CD14-positive monocyte (primary cell): ENCODE results near the gene ZNF232. TPM values are rescaled to one million over a fixed set of nuclear protein-coding genes. Genes with fewer than 3 reads are reported as not detected.
A peak's percentile ranks its signal among the peaks of the same experiment; 100 is the strongest.

ENCODE experiments used
- DNase-seq, 3 donors: peaks; one replicate each; pipeline ENCODE4 v3.0.0-alpha.2; 2011 to 2022
- H2AFZ ChIP-seq: 2 replicates; pipeline ENCODE4 v1.6.0; 2012; ENCODE audit warnings: mild to moderate bottlenecking, low read depth, low read length, inconsistent platforms; ENCODE audit not compliant: insufficient read depth, poor library complexity, severe bottlenecking
- H3K27ac ChIP-seq, 2 donors: 1 replicate in 1 of 2; 2 replicates in 1 of 2; pipeline ENCODE4 v1.5.1; 2012 to 2013; ENCODE audit warnings: low read length in 2 of 2, control low read depth in 1 of 2, inconsistent platforms in 1 of 2, low read depth in 1 of 2, mild to moderate bottlenecking in 1 of 2
- H3K27me3 ChIP-seq, 2 donors: one replicate each; pipeline versions ENCODE4 v1.6.0 to v1.6.1; 2011 to 2013; ENCODE audit warnings: low read length in 2 of 2; ENCODE audit not compliant: control insufficient read depth in 2 of 2, insufficient read depth in 2 of 2
- H3K36me3 ChIP-seq, 2 donors: replicated peaks in 1 of 2; 1 replicate in 1 of 2; 2 replicates in 1 of 2; pipeline versions ENCODE4 v1.5.1 to v1.6.1; 2012 to 2013; ENCODE audit warnings: low read length in 2 of 2, control low read depth in 1 of 2, inconsistent platforms in 1 of 2, mild to moderate bottlenecking in 1 of 2; ENCODE audit not compliant: insufficient read depth in 2 of 2, control insufficient read depth in 1 of 2
- H3K4me1 ChIP-seq, 2 donors: 1 replicate in 1 of 2; 2 replicates in 1 of 2; pipeline versions ENCODE4 v1.5.1 to v1.6.1; 2012 to 2013; ENCODE audit warnings: low read length in 2 of 2, control low read depth in 1 of 2, inconsistent platforms in 1 of 2, mild to moderate bottlenecking in 1 of 2, moderate library complexity in 1 of 2; ENCODE audit not compliant: insufficient read depth in 2 of 2, control insufficient read depth in 1 of 2
- H3K4me2 ChIP-seq: replicated peaks from 2 replicates; pipeline ENCODE3; 2012; ENCODE audit warnings: low read length, moderate library complexity, mild to moderate bottlenecking; ENCODE audit not compliant: poor library complexity, severe bottlenecking; ENCODE audit errors: extremely low read depth
- H3K4me3 ChIP-seq, 3 experiments: fragments of 200-600 bp in 1 of 3; sonication (generic) in 1 of 3; replicated peaks in 1 of 3; 1 replicate in 2 of 3; 2 replicates in 1 of 3; pipeline ENCODE4 v1.5.1; 2011 to 2013; ENCODE audit warnings: low read length in 3 of 3, mild to moderate bottlenecking in 3 of 3, control low read depth in 2 of 3, low read depth in 2 of 3, inconsistent platforms in 1 of 3, moderate library complexity in 1 of 3
- H3K79me2 ChIP-seq: 2 replicates; pipeline ENCODE4 v1.6.0; 2012; ENCODE audit warnings: mild to moderate bottlenecking, control low read depth, inconsistent platforms, low read length, moderate library complexity; ENCODE audit not compliant: insufficient read depth
- H3K9ac ChIP-seq: 2 replicates; pipeline ENCODE4 v1.6.0; 2017; ENCODE audit warnings: low read length, mild to moderate bottlenecking; ENCODE audit not compliant: insufficient read depth, poor library complexity, severe bottlenecking
- H3K9me3 ChIP-seq, 2 donors: replicated peaks in 1 of 2; 1 replicate in 1 of 2; 2 replicates in 1 of 2; pipeline versions ENCODE4 v1.5.1 to v1.6.1; 2012 to 2013; ENCODE audit warnings: low read length in 2 of 2, control low read depth in 1 of 2; ENCODE audit not compliant: control insufficient read depth in 1 of 2, insufficient read depth in 1 of 2
- H4K20me1 ChIP-seq: 2 replicates; pipeline ENCODE4 v1.6.0; 2012; ENCODE audit warnings: mild to moderate bottlenecking, low read length, control low read depth, moderate library complexity; ENCODE audit not compliant: insufficient read depth
- H3K27ac Mint-ChIP-seq, 7 donors: one replicate each; pipeline ENCODE4 v1.8.0; 2020; ENCODE audit warnings: mild to moderate bottlenecking in 7 of 7, mixed read lengths in 7 of 7, moderate library complexity in 6 of 7, inconsistent platforms in 2 of 7
- H3K27me3 Mint-ChIP-seq, 3 donors: one replicate each; pipeline ENCODE4 v1.8.0; 2021 to 2022; ENCODE audit warnings: low read depth in 3 of 3, mild to moderate bottlenecking in 3 of 3, mixed read lengths in 3 of 3, moderate library complexity in 3 of 3, inconsistent platforms in 1 of 3
- H3K36me3 Mint-ChIP-seq, 2 donors: one replicate each; pipeline ENCODE4 v1.8.0; 2020; ENCODE audit warnings: mixed read lengths in 2 of 2, inconsistent platforms in 1 of 2, mild to moderate bottlenecking in 1 of 2
- H3K4me1 Mint-ChIP-seq: one replicate; pipeline ENCODE4 v1.8.0; 2020; ENCODE audit warnings: mild to moderate bottlenecking, mixed read lengths
- H3K4me3 Mint-ChIP-seq, 2 donors: one replicate each; pipeline ENCODE4 v1.8.0; 2020; ENCODE audit warnings: mild to moderate bottlenecking in 2 of 2, mixed read lengths in 2 of 2, moderate library complexity in 1 of 2
- H3K9me3 Mint-ChIP-seq, 7 donors: one replicate each; pipeline ENCODE4 v1.8.0; 2020 to 2022; ENCODE audit warnings: mixed read lengths in 7 of 7, mild to moderate bottlenecking in 6 of 7, moderate library complexity in 6 of 7, inconsistent platforms in 2 of 7
- CTCF ChIP-seq: fragments of 200-600 bp; IDR thresholded peaks from one replicate; pipeline ENCODE4 v1.8.0; 2022; ENCODE audit warnings: antibody characterized with exemption, mild to moderate bottlenecking
- WGBS: methylation state at CpG from one replicate; pipeline ENCODE4 v1.1.5; 2013; ENCODE audit warnings: missing lambda C conversion rate; ENCODE audit not compliant: insufficient coverage; 5-methylcytosine and 5-hydroxymethylcytosine counted together
- intact Hi-C, 2 donors: fragments of 100-400 bp; cut with micrococcal nuclease; formaldehyde crosslinking; loops; one replicate each; pipeline versions ENCODE4 v1.15.0 to v1.15.1; 2023
- polyA plus RNA-seq, 3 donors: library from polyadenylated mRNA; depleted of rRNA in 1 of 3; unstranded in 2 of 3; stranded (reverse) in 1 of 3; fragments of 300-500 nt in 2 of 3; fragments of >200 nt in 1 of 3; fragmentation: Illumina TruSeq in 2 of 3; gene quantifications; 1 replicate in 2 of 3; 2 replicates in 1 of 3; pipeline ENCODE4 v1.2.3, GENCODE V29; 2012 to 2021

ZNF232 gene
- polyA plus RNA-seq, 3 donors: 2.2 to 3.1 (median 3.0) TPM

- peak; percentile 18 to 33 (median 31) for DNase-seq
- H3K36me3 Mint-ChIP-seq: peaks cover 46 to 52% of the 10 kb centered on the region in 2 donors
- Histone ChIP-seq H3K9me3 (peaks cover 16 to 24% of the 10 kb centered on the region in 2 donors), H3K9ac (peak overlapping the region; percentile 66), H3K4me3 (peak overlapping the region; percentile 57 to 94 (median 90)), H2AFZ (peak overlapping the region; percentile 97), H3K4me1 (peaks cover 14 to 20% of the 10 kb centered on the region in 2 donors), H3K4me2 (peak overlapping the region; percentile 98), H4K20me1 (no peaks in the 10 kb centered on the region), H3K79me2 (no peaks in the 10 kb centered on the region), H3K27me3 (peaks cover 7 to 12% of the 10 kb centered on the region in 2 donors), H3K27ac (no peak overlapping the region), H3K36me3 (peaks cover 17 to 37% of the 10 kb centered on the region in 2 donors)
- H3K4me1 Mint-ChIP-seq: peaks cover 16% of the 10 kb centered on the region
- peak overlapping the region; percentile 0 to 66 (median 46) for H3K27ac Mint-ChIP-seq
- peaks cover 13 to 18% (median 17%) of the 10 kb centered on the region in 3 donors for H3K27me3 Mint-ChIP-seq
- 17% methylated on average over 7 of the region's 8 CpGs for WGBS
- intact Hi-C loops: loop anchor here (2.0 to 5.0 kb wide), 2 partner anchors 32 to 171 kb away; partner anchors contain the start of genes RABEP1 (in 1 of the 2) and ZFP3 (in 1 of the 2)
- peaks cover 25 to 44% (median 31%) of the 10 kb centered on the region in 7 donors for H3K9me3 Mint-ChIP-seq
- peak overlapping the region; percentile 90 to 94 for H3K4me3 Mint-ChIP-seq
- TF ChIP-seq CTCF: no peak
These were observed 862 bp downstream of the ZNF232 start for GRCh38 chr17:5110816-5111215.

GRCh38 chr17:5100832-5101231, 10.8 kb downstream of the ZNF232 start:
- Mint-ChIP-seq H3K4me3 (peak overlapping the region in 1 of 2 donors; percentile 31), H3K36me3 (peaks cover 5 to 6% of the 10 kb centered on the region in 2 donors), H3K4me1 (peaks cover 13% of the 10 kb centered on the region), H3K27ac (no peak overlapping the region), H3K9me3 (peaks cover 32 to 80% (median 56%) of the 10 kb centered on the region in 7 donors), H3K27me3 (peaks cover 30 to 42% (median 42%) of the 10 kb centered on the region in 3 donors)
- Histone ChIP-seq H3K4me1 (peaks cover 15 to 17% of the 10 kb centered on the region in 2 donors), H3K4me3 (no peak overlapping the region), H4K20me1 (no peaks in the 10 kb centered on the region), H3K9ac (no peak overlapping the region), H3K4me2 (no peak overlapping the region), H3K79me2 (no peaks in the 10 kb centered on the region), H3K36me3 (peaks cover 3 to 7% of the 10 kb centered on the region in 2 donors), H3K9me3 (peaks cover 36 to 46% of the 10 kb centered on the region in 2 donors), H2AFZ (no peak overlapping the region), H3K27ac (no peak overlapping the region), H3K27me3 (peaks cover 3 to 9% of the 10 kb centered on the region in 2 donors)
- intact Hi-C loops: no loop called here
- DNase-seq: no peak
- TF ChIP-seq CTCF: no peak
- 94% methylated on average over 6 of the region's 6 CpGs for WGBS
